HepG2 (cell line): ENCODE results near the gene TMEM225B. TPM values are rescaled to one million over a fixed set of nuclear protein-coding genes. Genes with fewer than 3 reads are reported as not detected.

ENCODE experiments used
- CEBPG ChIP-seq: IDR thresholded peaks from 2 replicates; pipeline ENCODE4 v1.6.1; 2016
- CENPT ChIP-seq: sonication (generic); formaldehyde crosslinking; IDR thresholded peaks from 2 replicates; pipeline ENCODE4 v1.8.0; 2022; ENCODE audit warnings: low read depth, mild to moderate bottlenecking, moderate library complexity, missing genetic modification reagents
- EP300 ChIP-seq, 3 experiments: sonication (generic) in 1 of 3; formaldehyde crosslinking in 1 of 3; IDR thresholded peaks; 2 replicates each; pipeline versions ENCODE4 v1.5.1 to v1.6.1; 2011 to 2020; ENCODE audit warnings: low read depth in 2 of 3, low read length in 2 of 3, borderline replicate concordance in 1 of 3, improper control_type of control experiment in 1 of 3, mild to moderate bottlenecking in 1 of 3, missing genetic modification reagents in 1 of 3, moderate library complexity in 1 of 3
- ISX ChIP-seq: sonication (generic); formaldehyde crosslinking; conservative IDR thresholded peaks from 2 replicates; pipeline ENCODE4 v1.5.0; 2020; ENCODE audit warnings: missing genetic modification reagents
- KLF13 ChIP-seq: sonication (generic); formaldehyde crosslinking; IDR thresholded peaks from 2 replicates; pipeline ENCODE4 v1.4.0; 2020; ENCODE audit warnings: mild to moderate bottlenecking, missing genetic modification reagents
- MED1 ChIP-seq: sonication (generic); formaldehyde crosslinking; IDR thresholded peaks from 2 replicates; pipeline ENCODE4 v1.4.0; 2020; ENCODE audit warnings: missing genetic modification reagents
- NFYB ChIP-seq: sonication (generic); formaldehyde crosslinking; IDR thresholded peaks from 2 replicates; pipeline ENCODE4 v1.4.0; 2020; ENCODE audit warnings: missing genetic modification reagents
- SMYD3 ChIP-seq: sonication (generic); formaldehyde crosslinking; IDR thresholded peaks from 2 replicates; pipeline ENCODE4 v1.8.1; 2023; ENCODE audit warnings: mild to moderate bottlenecking, missing genetic modification reagents
- SRSF1 ChIP-seq: fragments of 200-400 bp; formaldehyde crosslinking; optimal IDR thresholded peaks from 2 replicates; pipeline ENCODE3; 2017; ENCODE audit warnings: mild to moderate bottlenecking, low read depth, low read length, moderate library complexity
- ZNF432 ChIP-seq: sonication (generic); formaldehyde crosslinking; IDR thresholded peaks from 2 replicates; pipeline ENCODE4 v1.5.0; 2020; ENCODE audit warnings: missing genetic modification reagents, mild to moderate bottlenecking, borderline replicate concordance
- ZNF563 ChIP-seq: sonication (generic); formaldehyde crosslinking; IDR thresholded peaks from 2 replicates; pipeline ENCODE4 v1.8.0; 2022; ENCODE audit warnings: mild to moderate bottlenecking, moderate library complexity, missing genetic modification reagents
- ZNF674 ChIP-seq: sonication (generic); formaldehyde crosslinking; IDR thresholded peaks from 2 replicates; pipeline ENCODE4 v1.5.0; 2020; ENCODE audit warnings: low read depth, mild to moderate bottlenecking, missing genetic modification reagents
- ZNF747 ChIP-seq: sonication (generic); formaldehyde crosslinking; IDR thresholded peaks from 2 replicates; pipeline ENCODE4 v1.8.1; 2023; ENCODE audit warnings: missing genetic modification reagents, mild to moderate bottlenecking, borderline replicate concordance
- polyA plus RNA-seq, 8 experiments: library from polyadenylated mRNA; depleted of rRNA in 3 of 8; stranded (reverse) in 7 of 8; unstranded in 1 of 8; fragments of >200 nt; fragmentation: Illumina TruSeq in 4 of 8; extraction: Trizol in 4 of 8; gene quantifications; 2 replicates each; pipeline versions ENCODE4 v1.2.1 to v1.2.3, GENCODE V29; 2011 to 2016; ENCODE audit warnings: low read depth in 4 of 8, missing spikeins in 1 of 8, mixed read lengths in 1 of 8; ENCODE audit not compliant: insufficient read depth in 1 of 8
- total RNA-seq, 5 experiments: library from RNA; depleted of rRNA; stranded (reverse); fragments of >200 nt; fragmentation: Illumina TruSeq; extraction: Trizol; gene quantifications; 2 replicates each; pipeline ENCODE4 v1.2.3, GENCODE V29; 2016; ENCODE audit warnings: low read depth in 1 of 5
- TF ChIP-seq, protein P1 (sequence below): sonication (generic); formaldehyde crosslinking; IDR thresholded peaks from 2 replicates; pipeline ENCODE4 v1.4.0; 2020; ENCODE audit warnings: missing genetic modification reagents
- TF ChIP-seq, protein P2 (sequence below), 2 experiments: IDR thresholded peaks; 2 replicates each; pipeline ENCODE4 v1.6.1; 2011 to 2012; ENCODE audit warnings: low read length in 2 of 2, borderline replicate concordance in 1 of 2, low read depth in 1 of 2, mild to moderate bottlenecking in 1 of 2, moderate library complexity in 1 of 2
- TF ChIP-seq, protein P3 (sequence below): sonication (generic); formaldehyde crosslinking; IDR thresholded peaks from 2 replicates; pipeline ENCODE4 v1.4.0; 2020; ENCODE audit warnings: missing genetic modification reagents; ENCODE audit errors: not compliant biosample characterization

TMEM225B gene
- total and polyA plus RNA-seq, 2 of the 13 experiments (the other 11 are each of a cell fraction or from before 2014, with no cell fraction given) = 0.78 to 0.95 TPM

DNA sequence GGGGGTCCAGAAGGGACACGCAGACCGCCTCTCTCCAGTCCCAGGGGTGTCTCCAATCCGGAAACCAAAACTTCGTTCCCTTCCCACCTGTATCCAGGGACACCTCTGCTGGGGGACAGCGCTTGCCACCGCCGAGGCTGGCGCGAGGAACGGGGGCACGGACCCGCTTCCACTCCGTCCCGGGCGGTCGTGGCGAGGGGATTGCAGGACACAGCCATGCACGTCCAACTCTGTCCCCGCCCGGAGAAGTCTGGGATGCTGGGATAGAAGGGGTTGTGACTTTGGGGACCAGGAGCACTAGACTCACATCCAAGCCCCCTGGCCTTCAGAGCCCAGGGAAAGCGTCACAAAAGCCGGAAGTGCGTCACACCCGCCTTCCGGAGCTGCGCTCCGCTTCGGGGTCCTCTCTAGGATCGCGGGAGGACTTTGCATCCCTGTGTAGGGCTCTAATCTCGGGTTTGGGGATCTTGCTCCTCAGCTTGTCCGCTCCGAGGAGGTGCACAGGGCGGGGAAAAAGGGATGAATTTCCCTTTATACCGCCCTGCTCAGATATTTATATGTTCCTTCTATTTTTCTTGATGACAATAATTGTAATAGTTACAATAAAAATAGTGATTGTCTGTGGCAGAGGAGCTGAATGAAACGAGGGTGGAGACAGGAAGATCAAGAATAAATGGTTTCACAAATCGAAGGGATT lies 46.2 kb upstream of the TMEM225B start, which contains the start of gene FAM200A (continued):
- TF ChIP-seq, protein P1, sequence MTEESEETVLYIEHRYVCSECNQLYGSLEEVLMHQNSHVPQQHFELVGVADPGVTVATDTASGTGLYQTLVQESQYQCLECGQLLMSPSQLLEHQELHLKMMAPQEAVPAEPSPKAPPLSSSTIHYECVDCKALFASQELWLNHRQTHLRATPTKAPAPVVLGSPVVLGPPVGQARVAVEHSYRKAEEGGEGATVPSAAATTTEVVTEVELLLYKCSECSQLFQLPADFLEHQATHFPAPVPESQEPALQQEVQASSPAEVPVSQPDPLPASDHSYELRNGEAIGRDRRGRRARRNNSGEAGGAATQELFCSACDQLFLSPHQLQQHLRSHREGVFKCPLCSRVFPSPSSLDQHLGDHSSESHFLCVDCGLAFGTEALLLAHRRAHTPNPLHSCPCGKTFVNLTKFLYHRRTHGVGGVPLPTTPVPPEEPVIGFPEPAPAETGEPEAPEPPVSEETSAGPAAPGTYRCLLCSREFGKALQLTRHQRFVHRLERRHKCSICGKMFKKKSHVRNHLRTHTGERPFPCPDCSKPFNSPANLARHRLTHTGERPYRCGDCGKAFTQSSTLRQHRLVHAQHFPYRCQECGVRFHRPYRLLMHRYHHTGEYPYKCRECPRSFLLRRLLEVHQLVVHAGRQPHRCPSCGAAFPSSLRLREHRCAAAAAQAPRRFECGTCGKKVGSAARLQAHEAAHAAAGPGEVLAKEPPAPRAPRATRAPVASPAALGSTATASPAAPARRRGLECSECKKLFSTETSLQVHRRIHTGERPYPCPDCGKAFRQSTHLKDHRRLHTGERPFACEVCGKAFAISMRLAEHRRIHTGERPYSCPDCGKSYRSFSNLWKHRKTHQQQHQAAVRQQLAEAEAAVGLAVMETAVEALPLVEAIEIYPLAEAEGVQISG (CRISPR knock-in tag) = peak; percentile 100
- TF ChIP-seq SRSF1 (no peak), ZNF747 (peak; percentile 78; the same call in 1 of the 2 replicates), MED1 (CRISPR knock-in tag) (peak; percentile 64; the same call in 1 of the 2 replicates), NFYB (peak; percentile 8; the same call in 1 of the 2 replicates), ISX (no peak), CENPT (CRISPR knock-in tag) (no peak), CEBPG (CRISPR knock-in tag) (no peak), ZNF563 (CRISPR knock-in tag) (peak; percentile 62; the same call in 1 of the 2 replicates), KLF13 (CRISPR knock-in tag) (peak; percentile 38; the same call in 1 of the 2 replicates), EP300 (IDR thresholded peaks at IDR 0.05; ENCODE audit: low read depth in 2 of 2, low read length in 2 of 2) (peak in 1 of 2 experiments; percentile 13; a peak in 1 of 4 replicates), EP300 (CRISPR knock-in tag; IDR thresholded peaks at IDR 0.05; ENCODE audit: borderline replicate concordance) (no peak), ZNF674 (CRISPR knock-in tag) (no peak), SMYD3 (CRISPR knock-in tag) (0 out of 2 replicates have a peak, but pooled peaks have one; percentile 71), ZNF432 (CRISPR knock-in tag) (no peak)
- TF ChIP-seq, protein P2, sequence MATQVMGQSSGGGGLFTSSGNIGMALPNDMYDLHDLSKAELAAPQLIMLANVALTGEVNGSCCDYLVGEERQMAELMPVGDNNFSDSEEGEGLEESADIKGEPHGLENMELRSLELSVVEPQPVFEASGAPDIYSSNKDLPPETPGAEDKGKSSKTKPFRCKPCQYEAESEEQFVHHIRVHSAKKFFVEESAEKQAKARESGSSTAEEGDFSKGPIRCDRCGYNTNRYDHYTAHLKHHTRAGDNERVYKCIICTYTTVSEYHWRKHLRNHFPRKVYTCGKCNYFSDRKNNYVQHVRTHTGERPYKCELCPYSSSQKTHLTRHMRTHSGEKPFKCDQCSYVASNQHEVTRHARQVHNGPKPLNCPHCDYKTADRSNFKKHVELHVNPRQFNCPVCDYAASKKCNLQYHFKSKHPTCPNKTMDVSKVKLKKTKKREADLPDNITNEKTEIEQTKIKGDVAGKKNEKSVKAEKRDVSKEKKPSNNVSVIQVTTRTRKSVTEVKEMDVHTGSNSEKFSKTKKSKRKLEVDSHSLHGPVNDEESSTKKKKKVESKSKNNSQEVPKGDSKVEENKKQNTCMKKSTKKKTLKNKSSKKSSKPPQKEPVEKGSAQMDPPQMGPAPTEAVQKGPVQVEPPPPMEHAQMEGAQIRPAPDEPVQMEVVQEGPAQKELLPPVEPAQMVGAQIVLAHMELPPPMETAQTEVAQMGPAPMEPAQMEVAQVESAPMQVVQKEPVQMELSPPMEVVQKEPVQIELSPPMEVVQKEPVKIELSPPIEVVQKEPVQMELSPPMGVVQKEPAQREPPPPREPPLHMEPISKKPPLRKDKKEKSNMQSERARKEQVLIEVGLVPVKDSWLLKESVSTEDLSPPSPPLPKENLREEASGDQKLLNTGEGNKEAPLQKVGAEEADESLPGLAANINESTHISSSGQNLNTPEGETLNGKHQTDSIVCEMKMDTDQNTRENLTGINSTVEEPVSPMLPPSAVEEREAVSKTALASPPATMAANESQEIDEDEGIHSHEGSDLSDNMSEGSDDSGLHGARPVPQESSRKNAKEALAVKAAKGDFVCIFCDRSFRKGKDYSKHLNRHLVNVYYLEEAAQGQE (IDR thresholded peaks at IDR 0.05; ENCODE audit: borderline replicate concordance in 1 of 2, low read depth in 1 of 2, low read length in 2 of 2) = no peak
- TF ChIP-seq, protein P3, sequence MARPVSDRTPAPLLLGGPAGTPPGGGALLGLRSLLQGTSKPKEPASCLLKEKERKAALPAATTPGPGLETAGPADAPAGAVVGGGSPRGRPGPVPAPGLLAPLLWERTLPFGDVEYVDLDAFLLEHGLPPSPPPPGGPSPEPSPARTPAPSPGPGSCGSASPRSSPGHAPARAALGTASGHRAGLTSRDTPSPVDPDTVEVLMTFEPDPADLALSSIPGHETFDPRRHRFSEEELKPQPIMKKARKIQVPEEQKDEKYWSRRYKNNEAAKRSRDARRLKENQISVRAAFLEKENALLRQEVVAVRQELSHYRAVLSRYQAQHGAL (CRISPR knock-in tag) = no peak
